Bone marrow (tissue), 2 donors: ENCODE data around the gene PALM2AKAP2.

ENCODE experiments used
- DNase-seq, 2 donors: peaks; one replicate each; lab custom pipeline; 2025; lab: John Stamatoyannopoulos, UW

The PALM2AKAP2 gene

DNA sequence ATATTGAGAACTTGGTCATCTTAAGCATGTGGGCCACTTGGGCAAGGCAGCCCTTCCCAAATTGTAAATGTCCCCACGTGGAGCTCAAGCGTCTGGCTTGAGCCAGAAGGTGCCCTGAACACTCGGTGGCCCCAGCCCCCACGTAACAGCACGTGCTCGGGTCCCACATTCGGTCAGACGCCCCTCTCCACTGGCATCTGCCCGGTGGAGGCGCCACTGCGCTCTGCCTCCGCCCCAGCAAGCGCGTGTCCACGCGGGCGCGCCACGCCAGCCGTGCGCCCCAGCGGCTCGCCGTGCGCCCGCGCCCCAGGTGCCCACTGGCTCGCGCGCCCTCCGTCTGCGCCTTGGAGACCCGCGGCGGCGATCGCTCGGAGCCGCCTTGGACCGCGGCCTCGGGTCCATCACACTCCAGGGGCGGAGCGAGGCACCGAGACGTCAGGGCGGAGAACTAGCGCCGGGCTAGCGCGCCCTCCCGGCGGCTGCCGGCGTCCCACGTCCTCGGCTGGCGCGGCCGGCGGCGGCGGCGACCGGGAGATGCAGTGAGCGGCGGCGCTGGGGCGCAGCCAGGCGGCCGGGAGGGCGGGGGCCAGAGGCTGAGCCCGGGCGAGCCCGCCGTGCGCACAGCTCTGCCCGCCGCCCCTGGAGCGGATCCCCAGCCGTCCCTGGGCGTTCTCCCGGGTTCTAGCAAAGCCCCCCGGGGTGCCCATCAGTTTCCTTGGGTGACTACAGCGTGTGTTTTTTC lies at the start of gene PALM2AKAP2:
TSS of gene PALM2AKAP2 (plus strand) at position 488 of the 742 bp plus-strand sequence. CDS start 291 bp downstream, outside the sequence.
- no peak for DNase-seq

DNA sequence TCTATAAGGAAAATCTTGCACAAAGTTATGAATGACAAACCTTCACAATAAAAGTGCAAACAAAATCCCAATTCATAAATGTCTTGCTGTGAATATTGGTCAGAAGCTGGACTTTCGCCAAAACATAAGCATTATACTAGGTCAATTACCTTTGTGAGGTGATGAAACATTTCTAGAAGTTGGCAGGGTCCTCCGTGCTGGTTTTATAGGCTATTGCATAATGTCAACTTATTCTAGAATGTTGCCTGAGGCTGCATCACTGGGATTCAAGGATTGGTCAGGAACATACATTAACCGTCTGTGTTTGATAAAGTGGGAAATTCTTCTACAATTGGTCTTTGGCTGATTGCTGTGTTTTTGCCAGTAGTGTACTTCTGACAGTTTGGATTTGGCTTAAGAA lies 49.8 kb upstream of the PALM2AKAP2 start:
- no peak for DNase-seq

DNA sequence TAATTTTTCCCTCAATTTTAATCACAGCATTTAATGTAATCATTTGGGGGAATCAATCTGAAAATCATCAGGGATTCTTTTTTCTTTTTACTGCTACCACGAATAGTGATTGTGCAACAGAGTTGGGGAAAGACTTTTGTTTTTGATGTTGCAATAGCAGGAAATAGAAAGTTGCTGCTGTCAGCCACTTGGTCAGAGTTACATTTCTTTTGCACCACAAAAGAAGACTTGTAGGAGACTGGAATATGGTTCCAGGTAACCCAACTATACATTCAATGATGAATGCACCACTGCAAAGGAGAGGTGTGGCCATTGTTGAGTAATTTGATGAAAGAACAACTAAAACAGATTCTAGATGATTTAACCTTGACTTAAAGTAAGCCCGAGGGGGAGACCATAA lies 46.3 kb upstream of the PALM2AKAP2 start:
- DNase-seq, result no peak

- DNase-seq, result no peak
These were observed 45.2 kb upstream of the PALM2AKAP2 start for GRCh38 chr9:109734814-109735213.

DNA sequence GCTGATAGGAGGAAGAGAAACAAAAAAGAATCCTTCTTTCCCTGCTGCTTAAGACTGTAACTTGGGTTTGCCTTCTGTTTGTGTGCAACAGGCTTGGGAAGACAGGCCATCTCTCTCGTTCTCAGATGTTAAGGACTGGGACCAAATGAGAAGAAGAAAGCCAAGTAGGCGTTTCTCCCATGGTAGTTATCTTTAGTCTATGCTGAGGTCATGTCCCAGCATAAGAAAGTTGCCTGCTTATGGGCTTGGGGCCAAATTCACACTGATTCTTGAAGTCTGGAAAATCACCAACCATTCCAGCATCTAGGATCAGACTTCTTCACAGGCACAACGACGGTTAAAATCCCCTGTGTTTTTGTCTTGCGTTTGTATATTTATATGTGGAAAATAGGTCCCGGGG lies 44.2 kb upstream of the PALM2AKAP2 start:
- no peak for DNase-seq

DNA sequence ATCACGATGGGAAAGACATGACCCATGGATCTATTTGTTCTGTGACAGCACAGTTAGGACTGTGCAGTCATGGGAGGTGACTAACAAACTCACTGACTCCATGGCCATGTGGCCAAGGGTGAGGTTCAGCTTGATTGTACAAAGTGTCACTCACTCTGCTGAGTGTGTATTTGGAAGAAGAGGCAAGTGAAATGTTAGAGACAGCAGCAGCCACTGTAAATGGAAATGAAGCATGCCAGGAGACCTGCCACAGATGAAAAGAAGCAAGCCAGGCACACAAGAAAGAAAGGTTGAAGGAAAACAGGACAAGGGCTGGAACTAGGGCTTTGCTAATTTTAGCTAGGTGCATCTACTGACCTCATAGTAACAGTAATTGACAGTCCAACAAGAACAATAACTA lies 42.7 kb upstream of the PALM2AKAP2 start:
- no peak for DNase-seq

DNA sequence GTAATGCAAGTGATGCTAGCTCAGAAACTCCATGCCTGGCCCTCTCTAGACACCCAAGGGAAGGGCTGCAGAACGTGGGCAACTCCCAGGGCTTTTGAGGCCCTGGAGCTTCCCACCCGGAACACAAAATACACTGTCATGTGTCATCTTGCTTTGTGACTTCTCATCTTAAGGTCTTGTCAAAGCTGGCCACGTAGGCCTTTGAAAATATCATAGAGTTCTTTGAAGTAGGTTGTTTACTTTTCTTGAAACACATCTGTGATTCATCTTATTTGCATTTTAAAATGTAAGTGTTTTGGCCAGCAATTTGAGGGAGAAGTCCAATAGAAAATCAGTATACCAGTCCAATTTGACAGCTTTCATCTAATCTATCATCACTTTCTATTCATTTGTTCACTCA lies 40.2 kb upstream of the PALM2AKAP2 start:
- DNase-seq, result no peak

GRCh38 chr9:109742776-109743348 lies 37.1 kb upstream of the PALM2AKAP2 start:
- no peak for DNase-seq

DNA sequence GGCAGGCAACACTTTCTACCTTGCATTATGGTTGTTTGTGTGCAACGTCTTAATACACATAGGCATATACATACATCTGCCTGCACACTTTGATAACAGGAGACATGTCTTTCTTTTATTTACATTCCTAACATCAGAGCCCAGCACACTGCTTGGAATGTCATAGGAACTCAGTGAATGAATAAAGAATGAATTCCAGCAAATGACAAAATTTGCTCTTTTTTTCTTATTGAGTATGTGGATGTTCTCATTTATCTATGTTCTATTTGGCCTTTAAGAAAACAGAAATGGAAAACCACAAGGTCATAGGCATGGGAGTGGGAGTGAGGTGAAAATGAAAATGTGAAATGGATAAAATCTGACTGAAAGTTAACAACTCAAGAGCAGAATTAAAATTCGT lies 36.3 kb upstream of the PALM2AKAP2 start:
- no peak for DNase-seq

DNA sequence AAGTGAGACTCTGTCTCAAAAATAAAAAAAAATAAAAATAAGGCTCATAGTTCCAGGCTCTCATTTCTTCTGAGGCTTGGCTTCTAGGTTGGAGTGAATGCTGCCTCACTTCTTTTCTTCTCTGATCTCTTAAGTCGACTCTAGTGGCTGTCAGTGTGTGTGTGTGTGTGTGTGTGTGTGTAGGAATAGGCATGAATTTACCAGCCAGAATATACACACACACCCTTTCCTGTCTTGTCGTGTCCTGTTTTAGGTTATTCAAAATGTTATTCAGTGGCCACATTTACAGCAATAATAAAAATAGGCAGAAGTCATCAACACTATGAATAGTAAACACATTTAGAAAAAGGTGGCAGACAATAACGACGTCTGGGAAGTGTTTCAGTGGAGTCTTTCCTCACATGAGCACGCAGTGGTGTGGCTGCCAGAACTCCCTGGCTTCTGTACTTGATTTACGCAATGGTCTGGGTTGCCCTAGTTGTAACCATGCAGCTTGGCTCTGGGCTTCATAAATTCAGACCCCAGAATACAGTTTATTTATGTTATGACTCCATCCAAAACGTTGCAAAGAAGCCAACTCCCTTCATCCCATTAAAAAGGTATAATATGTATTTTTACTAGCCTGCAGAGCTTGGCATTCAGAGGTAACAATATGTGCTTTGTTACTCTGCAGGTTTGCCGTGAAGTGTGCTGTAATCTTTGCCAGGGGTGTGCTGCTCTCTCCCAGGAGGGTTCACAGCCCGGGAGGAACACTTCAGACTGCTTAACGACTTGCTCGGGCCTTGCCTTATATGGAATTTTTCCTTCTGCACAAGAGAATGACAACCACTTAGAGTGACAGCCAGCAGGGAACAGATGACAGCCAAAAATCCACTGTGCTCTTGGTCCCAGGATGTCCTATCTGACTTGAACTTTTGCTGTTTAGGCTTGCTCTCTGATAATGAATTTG lies 34.4 kb upstream of the PALM2AKAP2 start:
- no peak for DNase-seq

- no peak for DNase-seq
These were observed 28.7 kb upstream of the PALM2AKAP2 start for GRCh38 chr9:109751253-109751652.

DNA sequence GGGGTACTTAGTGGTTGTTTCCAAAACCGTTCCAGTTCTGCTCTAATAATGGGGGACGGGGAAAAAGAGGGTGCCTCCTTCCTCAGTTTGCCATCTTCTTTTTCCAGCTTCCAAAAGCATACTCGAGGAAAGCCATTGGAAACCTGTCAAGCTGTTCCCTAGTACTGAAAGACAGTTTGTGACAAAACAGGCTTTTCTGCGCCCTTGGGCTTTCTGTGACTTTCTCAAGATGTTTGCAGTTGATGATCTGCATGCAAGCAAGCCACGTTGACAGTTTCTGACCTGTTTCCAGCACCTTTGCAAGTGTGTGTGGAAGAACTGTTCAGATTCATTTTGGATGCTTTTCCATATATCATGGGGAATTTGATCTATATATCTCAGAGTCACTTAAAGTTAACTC lies 26.7 kb upstream of the PALM2AKAP2 start:
- no peak for DNase-seq

GRCh38 chr9:109755040-109755439 lies 25.0 kb upstream of the PALM2AKAP2 start:
- DNase-seq, result no peak

DNA sequence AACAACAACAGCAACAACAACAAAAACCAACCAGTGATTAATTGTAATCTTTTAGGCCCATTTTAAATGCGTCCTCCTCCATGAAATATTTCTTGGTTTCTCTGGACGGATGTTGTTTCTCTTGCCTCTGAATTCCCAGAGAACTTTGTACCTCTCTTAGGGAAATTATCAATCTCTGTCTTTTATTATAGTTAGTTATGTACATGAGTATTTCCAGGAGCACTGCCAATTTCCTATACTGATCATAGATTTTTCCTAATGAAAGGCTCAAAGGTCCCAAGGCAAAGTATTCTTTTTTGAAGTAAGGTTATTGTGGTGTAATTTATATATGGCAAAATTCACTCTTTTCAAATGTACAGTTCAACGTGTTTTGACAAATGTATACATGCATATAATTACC lies 20.4 kb upstream of the PALM2AKAP2 start:
- no peak for DNase-seq

GRCh38 chr9:109765278-109765677 lies 14.7 kb upstream of the PALM2AKAP2 start:
- DNase-seq, result no peak

GRCh38 chr9:109765830-109766229 lies 14.2 kb upstream of the PALM2AKAP2 start:
- no peak for DNase-seq

- DNase-seq, result no peak
These were observed 13.6 kb upstream of the PALM2AKAP2 start for GRCh38 chr9:109766351-109766750.

- no peak for DNase-seq
These were observed 12.6 kb upstream of the PALM2AKAP2 start for GRCh38 chr9:109767404-109767803.

GRCh38 chr9:109767814-109768213 lies 12.2 kb upstream of the PALM2AKAP2 start:
- no peak for DNase-seq

DNA sequence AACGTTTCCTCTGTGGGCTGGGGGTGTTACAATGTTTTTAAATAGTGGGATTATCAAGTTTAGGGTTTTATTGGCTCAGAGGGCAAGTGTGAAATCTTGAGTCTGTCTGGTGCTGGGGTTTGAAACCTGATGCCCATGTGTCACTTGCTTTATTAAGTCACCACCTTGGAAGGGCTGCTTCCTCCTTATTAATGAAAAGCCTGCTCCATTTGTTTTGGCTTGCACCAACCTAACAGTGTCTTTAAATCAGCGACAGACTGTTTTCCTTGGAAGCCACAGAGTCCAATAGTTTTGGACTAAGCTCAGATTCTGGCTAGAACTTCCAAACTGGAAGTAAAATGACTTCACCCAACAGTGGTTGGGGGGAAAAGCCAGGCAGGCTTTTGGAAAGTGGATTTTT lies 10.7 kb upstream of the PALM2AKAP2 start:
- no peak for DNase-seq

DNA sequence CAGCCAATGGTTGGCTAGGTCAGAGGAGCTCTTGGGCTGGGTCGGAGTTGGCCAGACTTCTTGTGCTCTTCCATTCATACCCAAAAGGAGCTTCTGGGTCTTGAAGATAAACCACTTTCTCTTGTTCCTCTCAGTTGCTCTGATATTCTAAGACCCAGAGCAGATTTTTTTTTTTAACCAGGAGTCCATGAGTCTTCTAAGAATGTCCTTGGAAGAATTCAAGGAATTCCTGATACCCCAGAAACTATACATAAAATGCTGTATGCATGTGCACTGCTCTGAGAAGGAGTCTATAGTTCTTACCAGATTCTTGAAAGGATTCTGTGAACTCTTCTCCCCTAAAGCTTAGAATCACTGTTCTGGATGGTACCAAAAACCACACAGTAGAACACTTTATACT lies 9.9 kb upstream of the PALM2AKAP2 start:
- DNase-seq, result no peak

DNA sequence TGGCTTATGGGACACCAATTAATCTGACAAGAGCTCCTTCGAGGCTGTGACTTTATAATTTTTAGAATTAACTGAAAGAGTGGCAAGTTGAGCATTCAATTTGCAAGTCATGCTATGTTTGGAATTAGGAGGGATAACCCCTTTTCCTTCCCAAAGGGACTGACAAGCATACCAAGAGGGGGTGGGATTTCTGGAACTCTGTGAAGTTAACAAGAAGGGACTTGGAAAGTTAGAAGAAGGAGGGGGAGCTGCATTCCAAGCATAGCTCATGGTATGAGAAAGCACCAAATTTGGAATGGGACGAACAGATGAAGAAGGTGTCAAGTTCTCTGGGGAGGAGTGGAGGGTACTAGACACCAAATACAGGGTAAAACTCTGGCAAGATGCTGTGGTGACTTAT lies 8.9 kb upstream of the PALM2AKAP2 start:
- no peak for DNase-seq
